IMR-90 (cell line): ENCODE data around the gene RRM1. TPM values are rescaled to one million over a fixed set of nuclear protein-coding genes. Genes with fewer than 3 reads are reported as not detected.

Source experiments
- ATAC-seq: fragments of 200-7000 bp; cut with Tn5 transposase; 2 replicates; pipeline ENCODE4 v1.9.1; 2020; ENCODE audit warnings: low read depth, mild to moderate bottlenecking, moderate library complexity
- BruUV-seq: library from RNA; stranded (reverse); fragments of 400-500 nt; replicated peaks from 2 replicates; lab custom pipeline; 2021; lab: Mats Ljungman, UMichigan
- CTCF ChIA-PET: fragments of 300-600 bp; formaldehyde crosslinking; extraction: SDS; loops from one replicate; lab custom pipeline; 2021; ENCODE audit warnings: antibody characterized with exemption; lab: Yijun Ruan, JAX
- POLR2A ChIA-PET: fragments of 300-600 bp; sonication (Branson Sonifier 250); formaldehyde crosslinking; loops from one replicate; lab custom pipeline; 2022; ENCODE audit warnings: antibody characterized with exemption; ENCODE audit not compliant: unreplicated experiment; lab: Charles Lee
- DNase-seq: peaks from one replicate; pipeline ENCODE4 v3.0.0; 2013
- H2AFZ ChIP-seq: replicated peaks from 2 replicates; pipeline ENCODE3; 2013; ENCODE audit warnings: low read length, mild to moderate bottlenecking; ENCODE audit not compliant: poor library complexity
- H2AK5ac ChIP-seq: 2 replicates; pipeline ENCODE4 v1.6.1; 2013; ENCODE audit warnings: low read depth, low read length, inconsistent platforms
- H2AK9ac ChIP-seq: replicated peaks from 2 replicates; pipeline ENCODE3; 2013; ENCODE audit warnings: mild to moderate bottlenecking, low read depth, low read length, moderate library complexity; ENCODE audit not compliant: poor library complexity
- H2BK120ac ChIP-seq: 2 replicates; pipeline ENCODE4 v1.6.1; 2013; ENCODE audit warnings: low read depth, low read length, inconsistent platforms
- H2BK15ac ChIP-seq: 3 replicates; pipeline ENCODE4 v1.6.1; 2013; ENCODE audit warnings: low read depth, low read length, inconsistent platforms
- H2BK20ac ChIP-seq: 2 replicates; pipeline ENCODE4 v1.6.1; 2013; ENCODE audit warnings: low read depth, mild to moderate bottlenecking, inconsistent platforms, low read length, moderate library complexity
- H2BK5ac ChIP-seq: 2 replicates; pipeline ENCODE4 v1.6.1; 2013; ENCODE audit warnings: mild to moderate bottlenecking, low read depth, low read length, inconsistent platforms; ENCODE audit not compliant: poor library complexity, severe bottlenecking
- H3K14ac ChIP-seq: replicated peaks from 2 replicates; pipeline ENCODE4 v1.6.1; 2013; ENCODE audit warnings: low read depth, low read length, inconsistent platforms
- H3K18ac ChIP-seq: 2 replicates; pipeline ENCODE4 v1.6.1; 2013; ENCODE audit warnings: low read depth, low read length, control low read depth
- H3K23ac ChIP-seq: 2 replicates; pipeline ENCODE4 v1.6.1; 2013; ENCODE audit warnings: low read depth, low read length, inconsistent platforms
- H3K27ac ChIP-seq: 2 replicates; pipeline ENCODE4 v1.5.1; 2013; ENCODE audit warnings: mild to moderate bottlenecking, control low read depth, low read length; ENCODE audit not compliant: insufficient read depth
- H3K27me3 ChIP-seq: 2 replicates; pipeline ENCODE4 v1.6.1; 2013; ENCODE audit warnings: low read length; ENCODE audit not compliant: control insufficient read depth, insufficient read depth
- H3K36me3 ChIP-seq: 2 replicates; pipeline ENCODE4 v1.6.1; 2013; ENCODE audit warnings: low read length, mixed read lengths; ENCODE audit not compliant: control insufficient read depth, insufficient read depth
- H3K4ac ChIP-seq: 2 replicates; pipeline ENCODE4 v1.6.1; 2013; ENCODE audit warnings: low read depth, low read length, inconsistent platforms
- H3K4me1 ChIP-seq: 2 replicates; pipeline ENCODE4 v1.6.1; 2013; ENCODE audit warnings: low read length, mixed read lengths; ENCODE audit not compliant: control insufficient read depth, insufficient read depth
- H3K4me2 ChIP-seq: 2 replicates; pipeline ENCODE4 v1.6.1; 2013; ENCODE audit warnings: low read depth, mild to moderate bottlenecking, control low read depth, low read length, moderate library complexity
- H3K4me3 ChIP-seq: 2 replicates; pipeline ENCODE4 v1.5.1; 2013; ENCODE audit warnings: low read depth, mild to moderate bottlenecking, control low read depth, low read length, moderate library complexity; ENCODE audit not compliant: insufficient read depth
- H3K56ac ChIP-seq: 2 replicates; pipeline ENCODE4 v1.6.1; 2013; ENCODE audit warnings: low read length, inconsistent platforms; ENCODE audit not compliant: insufficient read depth; ENCODE audit errors: extremely low read depth
- H3K79me1 ChIP-seq, 2 experiments: 2 replicates each; pipeline ENCODE4 v1.6.1; 2013; ENCODE audit warnings: low read length in 2 of 2, inconsistent platforms in 1 of 2, low read depth in 1 of 2
- H3K9ac ChIP-seq: 2 replicates; pipeline ENCODE4 v1.6.1; 2013; ENCODE audit warnings: low read depth, low read length, control low read depth
- H3K9me1 ChIP-seq: 2 replicates; pipeline ENCODE4 v1.6.1; 2013; ENCODE audit warnings: low read length, inconsistent platforms; ENCODE audit not compliant: insufficient read depth
- H3K9me3 ChIP-seq: 2 replicates; pipeline ENCODE4 v1.6.1; 2013; ENCODE audit warnings: low read length; ENCODE audit not compliant: control insufficient read depth, insufficient read depth
- H4K20me1 ChIP-seq: 2 replicates; pipeline ENCODE4 v1.6.1; 2013; ENCODE audit warnings: low read length, inconsistent platforms; ENCODE audit not compliant: insufficient read depth
- H4K5ac ChIP-seq: 2 replicates; pipeline ENCODE4 v1.6.1; 2013; ENCODE audit warnings: mild to moderate bottlenecking, low read depth, low read length, control low read depth
- H4K8ac ChIP-seq, 2 experiments: 2 replicates each; pipeline ENCODE4 v1.6.1; 2013; ENCODE audit warnings: low read depth in 2 of 2, low read length in 2 of 2, control low read depth in 1 of 2, inconsistent platforms in 1 of 2
- H4K91ac ChIP-seq: 2 replicates; pipeline ENCODE4 v1.6.1; 2013; ENCODE audit warnings: low read depth, low read length, inconsistent platforms; ENCODE audit not compliant: insufficient read depth
- BHLHE40 ChIP-seq: fragments of 150-350 bp; IDR thresholded peaks from 2 replicates; pipeline ENCODE4 v1.6.1; 2016; ENCODE audit warnings: mild to moderate bottlenecking, low read depth, low read length
- MAFK ChIP-seq: IDR thresholded peaks from 2 replicates; pipeline ENCODE4 v1.6.1; 2012; ENCODE audit warnings: low read depth, low read length, improper control_type of control experiment
- MXI1 ChIP-seq: IDR thresholded peaks from 2 replicates; pipeline ENCODE4 v1.6.1; 2012; ENCODE audit warnings: low read depth, mild to moderate bottlenecking, low read length, moderate library complexity, borderline replicate concordance
- NFE2L2 ChIP-seq: fragments of 150-350 bp; IDR thresholded peaks from 2 replicates; pipeline ENCODE4 v1.6.1; 2016; ENCODE audit warnings: low read depth, mild to moderate bottlenecking, low read length
- RFX5 ChIP-seq: IDR thresholded peaks from 2 replicates; pipeline ENCODE4 v1.8.0; 2012; ENCODE audit warnings: low read depth, mild to moderate bottlenecking, low read length, moderate library complexity
- WGBS, 2 experiments: methylation state at CpG; one replicate each; pipeline versions ENCODE4 v1.1.5 to v1.1.7; 2013; ENCODE audit warnings: missing lambda C conversion rate in 2 of 2; ENCODE audit not compliant: insufficient read length in 1 of 2; ENCODE audit errors: extremely low coverage in 2 of 2; 5-methylcytosine and 5-hydroxymethylcytosine counted together
- dilution Hi-C: fragments of 300-500 bp; cut with HindIII; formaldehyde crosslinking; loops from one replicate; pipeline ENCODE4 v1.14.3; 2018; ENCODE audit warnings: low sequenced_read_pairs; ENCODE audit not compliant: unreplicated experiment
- in situ Hi-C: fragments of 300-500 bp; cut with MboI; formaldehyde crosslinking; loops from 3 replicates; pipeline ENCODE4 v1.14.3; 2019; ENCODE audit warnings: low sequenced_read_pairs, inconsistent platforms, mixed read lengths
- intact Hi-C: fragments of 100-400 bp; cut with micrococcal nuclease; formaldehyde crosslinking; loops from 2 replicates; pipeline ENCODE4 v1.10.0; 2022
- polyA plus RNA-seq, 3 experiments: library from polyadenylated mRNA; depleted of rRNA; stranded (reverse); fragments of >200 nt; gene quantifications; 2 replicates each; pipeline ENCODE4 v1.2.3, GENCODE V29; 2012; ENCODE audit warnings: low replicate concordance in 1 of 3
- total RNA-seq: library from RNA; depleted of rRNA; stranded (reverse); fragments of >200 nt; gene quantifications from 2 replicates; pipeline ENCODE4 v1.2.3, GENCODE V29; 2012
- TF ChIP-seq, protein P1 (sequence below): fragments of 150-350 bp; IDR thresholded peaks from 2 replicates; pipeline ENCODE4 v1.6.1; 2016; ENCODE audit warnings: low read depth, mild to moderate bottlenecking, low read length, moderate library complexity, borderline replicate concordance
- TF ChIP-seq, protein P2 (sequence below): fragments of 150-350 bp; IDR thresholded peaks from 2 replicates; pipeline ENCODE4 v1.6.1; 2017; ENCODE audit warnings: mild to moderate bottlenecking, antibody characterized with exemption, low read length, low read depth

The RRM1 gene
- total and polyA plus RNA-seq, 2 of the 4 experiments (the other 2 are of a cell fraction): 55.1 to 183 TPM

DNA sequence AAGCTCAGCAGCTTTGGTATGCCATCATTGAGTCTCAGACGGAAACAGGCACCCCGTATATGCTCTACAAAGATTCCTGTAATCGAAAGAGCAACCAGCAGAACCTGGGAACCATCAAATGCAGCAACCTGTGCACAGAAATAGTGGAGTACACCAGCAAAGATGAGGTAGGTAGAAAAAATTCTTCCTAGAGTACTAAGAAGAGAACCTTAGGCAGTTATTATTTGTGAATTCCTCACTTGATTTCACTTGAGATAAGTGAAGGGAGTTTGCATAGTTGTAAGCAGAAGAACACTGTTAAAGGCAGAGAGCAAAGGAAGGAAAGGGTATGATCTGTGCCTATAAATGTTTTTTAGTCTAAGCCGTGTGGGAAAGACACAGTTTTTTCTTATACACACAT is 28.6 kb downstream of the RRM1 start:
- H4K91ac ChIP-seq: no peak overlapping the region
- H3K23ac ChIP-seq: no peak overlapping the region
- no peaks in the 10 kb centered on the region for H3K9me3 ChIP-seq
- DNase-seq: no peak
- H3K4me1 ChIP-seq: no peaks in the 10 kb centered on the region
- no peak overlapping the region for H2AK5ac ChIP-seq
- ATAC-seq: no peak
- H2AFZ ChIP-seq: no peak overlapping the region
- no CpG with 5 or more reads among the region's 4 CpGs for WGBS, 2 experiments
- H3K27ac ChIP-seq: no peak overlapping the region
- no peak overlapping the region for H2BK120ac ChIP-seq
- TF ChIP-seq RFX5 (no peak), NFE2L2 (no peak), MAFK (no peak), BHLHE40 (no peak), MXI1 (no peak)
- TF ChIP-seq, protein P1, sequence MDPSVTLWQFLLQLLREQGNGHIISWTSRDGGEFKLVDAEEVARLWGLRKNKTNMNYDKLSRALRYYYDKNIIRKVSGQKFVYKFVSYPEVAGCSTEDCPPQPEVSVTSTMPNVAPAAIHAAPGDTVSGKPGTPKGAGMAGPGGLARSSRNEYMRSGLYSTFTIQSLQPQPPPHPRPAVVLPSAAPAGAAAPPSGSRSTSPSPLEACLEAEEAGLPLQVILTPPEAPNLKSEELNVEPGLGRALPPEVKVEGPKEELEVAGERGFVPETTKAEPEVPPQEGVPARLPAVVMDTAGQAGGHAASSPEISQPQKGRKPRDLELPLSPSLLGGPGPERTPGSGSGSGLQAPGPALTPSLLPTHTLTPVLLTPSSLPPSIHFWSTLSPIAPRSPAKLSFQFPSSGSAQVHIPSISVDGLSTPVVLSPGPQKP: no peak
- TF ChIP-seq, protein P2, sequence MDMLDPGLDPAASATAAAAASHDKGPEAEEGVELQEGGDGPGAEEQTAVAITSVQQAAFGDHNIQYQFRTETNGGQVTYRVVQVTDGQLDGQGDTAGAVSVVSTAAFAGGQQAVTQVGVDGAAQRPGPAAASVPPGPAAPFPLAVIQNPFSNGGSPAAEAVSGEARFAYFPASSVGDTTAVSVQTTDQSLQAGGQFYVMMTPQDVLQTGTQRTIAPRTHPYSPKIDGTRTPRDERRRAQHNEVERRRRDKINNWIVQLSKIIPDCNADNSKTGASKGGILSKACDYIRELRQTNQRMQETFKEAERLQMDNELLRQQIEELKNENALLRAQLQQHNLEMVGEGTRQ: no peak
- peaks cover 40% of the 10 kb centered on the region for H3K36me3 ChIP-seq
- in situ Hi-C loops (no loop called here), dilution Hi-C loops (no loop called here), intact Hi-C loops (no loop called here)
- no peak overlapping the region for H3K4me2 ChIP-seq
- no peak overlapping the region for H3K18ac ChIP-seq
- ChIA-PET POLR2A (no interaction called here), CTCF (no interaction called here)
- no peak overlapping the region for H3K4ac ChIP-seq
- H3K9me1 ChIP-seq: peaks cover 3% of the 10 kb centered on the region; the same call in 1 of the 2 replicates
- no TSS peak for BruUV-seq
- no peak overlapping the region for H3K14ac ChIP-seq
- H3K56ac ChIP-seq: no peak overlapping the region
- H3K4me3 ChIP-seq: no peak overlapping the region
- H3K79me1 ChIP-seq: peaks cover 6 to 15% of the 10 kb centered on the region in 2 experiments; a peak in 3 of 4 replicates
- no peaks in the 10 kb centered on the region for H4K20me1 ChIP-seq
- no peak overlapping the region for H2BK15ac ChIP-seq
- H3K27me3 ChIP-seq: no peaks in the 10 kb centered on the region
- H4K8ac ChIP-seq: no peak overlapping the region
- no peak overlapping the region for H3K9ac ChIP-seq
- no peak overlapping the region for H4K5ac ChIP-seq
- no peak overlapping the region for H2BK20ac ChIP-seq
- no peak overlapping the region for H2AK9ac ChIP-seq
- H2BK5ac ChIP-seq: no peak overlapping the region
